ENCODE data around the gene CUL4A. TPM values are rescaled to one million over a fixed set of nuclear protein-coding genes. Genes with fewer than 3 reads are reported as not detected.

Gene CUL4A
- total RNA-seq, 1 experiment from 2014 or later = 91.0 TPM

- H3K27ac ChIP-seq = no peak overlapping the region
These were observed 14.1 kb upstream of the CUL4A start for GRCh38 chr13:113195360-113195759.

GRCh38 chr13:113196970-113197737, 12.3 kb upstream of the CUL4A start:
- no peaks in the 10 kb centered on the region for H3K9me2 ChIP-seq (ENCODE audit: insufficient read depth)
- DNase-seq = no peak
- H3K36me3 ChIP-seq (ENCODE audit: low read depth) = peaks cover 46% of the 10 kb centered on the region
- no peaks in the 10 kb centered on the region; the same call in 1 of the 2 replicates for H3K4me1 ChIP-seq (replicated peaks; ENCODE audit: insufficient read depth)
- H3K4me3 ChIP-seq = no peak overlapping the region
- peaks cover 33% of the 10 kb centered on the region for H3K79me2 ChIP-seq (ENCODE audit: low read depth)
- H3K27ac ChIP-seq = no peak overlapping the region
- ChIA-PET POLR2A (ENCODE audit: unreplicated experiment) (no interaction called here), CTCF (no interaction called here)
- TF ChIP-seq EZH2 (IDR thresholded peaks at IDR 0.05; ENCODE audit: low read depth) (no peak), CTCF (conservative IDR thresholded peaks at IDR 0.05) (no peak)
- no peak overlapping the region for H3K4me2 ChIP-seq
- no peaks in the 10 kb centered on the region for H3K27me3 ChIP-seq (ENCODE audit: insufficient read depth, low read depth)
- H3F3A ChIP-seq (ENCODE audit: insufficient read depth, low read depth) = peaks cover 15% of the 10 kb centered on the region
- H2AFZ ChIP-seq = no peak overlapping the region
- BruUV-seq (replicated peaks) = no TSS peak
- H4K20me1 ChIP-seq (ENCODE audit: insufficient read depth) = peaks cover 49% of the 10 kb centered on the region
- no peaks in the 10 kb centered on the region for H3K9me3 ChIP-seq (ENCODE audit: insufficient read depth, low read depth)
- intact Hi-C loops (cut with micrococcal nuclease; ENCODE audit: unreplicated experiment) = no loop called here

More at GRCh38 chr13:113195360-113195759, 14.1 kb upstream of the CUL4A start:
- Histone ChIP-seq H3F3A (ENCODE audit: insufficient read depth, low read depth) (peaks cover 15% of the 10 kb centered on the region), H2AFZ (no peak overlapping the region), H3K9me2 (ENCODE audit: insufficient read depth) (no peaks in the 10 kb centered on the region), H3K9me3 (ENCODE audit: insufficient read depth, low read depth) (no peaks in the 10 kb centered on the region), H3K4me3 (no peak overlapping the region), H3K36me3 (ENCODE audit: low read depth) (peaks cover 51% of the 10 kb centered on the region), H3K4me1 (replicated peaks; ENCODE audit: insufficient read depth) (no peaks in the 10 kb centered on the region; the same call in 1 of the 2 replicates), H3K4me2 (no peak overlapping the region), H3K79me2 (ENCODE audit: low read depth) (peaks cover 16% of the 10 kb centered on the region), H4K20me1 (ENCODE audit: insufficient read depth) (peaks cover 36% of the 10 kb centered on the region), H3K27me3 (ENCODE audit: insufficient read depth, low read depth) (no peaks in the 10 kb centered on the region)
- ChIA-PET CTCF (no interaction called here), POLR2A (ENCODE audit: unreplicated experiment) (no interaction called here)
- TF ChIP-seq CTCF (conservative IDR thresholded peaks at IDR 0.05) = no peak
- TF ChIP-seq EZH2 (IDR thresholded peaks at IDR 0.05; ENCODE audit: low read depth) = no peak
- BruUV-seq (replicated peaks) = no TSS peak
- intact Hi-C loops (cut with micrococcal nuclease; ENCODE audit: unreplicated experiment) = no loop called here
- DNase-seq = no peak

GRCh38 chr13:113201815-113202214, 7.6 kb upstream of the CUL4A start:
- ChIA-PET CTCF (interaction anchor here (0.6 kb wide), 1 partner anchor 210 kb away, joined by 6 read pairs; no protein-coding TSS in a partner anchor), POLR2A (ENCODE audit: unreplicated experiment) (interaction anchor here (0.6 kb wide), 1 partner anchor 82 kb away, joined by 6 read pairs; no protein-coding TSS in a partner anchor)
- TF ChIP-seq CTCF (conservative IDR thresholded peaks at IDR 0.05) (no peak), EZH2 (IDR thresholded peaks at IDR 0.05; ENCODE audit: low read depth) (no peak)
- no peaks in the 10 kb centered on the region for H3K27me3 ChIP-seq (ENCODE audit: insufficient read depth, low read depth)
- no peak overlapping the region for H3K4me2 ChIP-seq
- H3K4me1 ChIP-seq (replicated peaks; ENCODE audit: insufficient read depth) = peaks cover 11% of the 10 kb centered on the region
- H3K79me2 ChIP-seq (ENCODE audit: low read depth) = peaks cover 80% of the 10 kb centered on the region
- peaks cover 75% of the 10 kb centered on the region for H4K20me1 ChIP-seq (ENCODE audit: insufficient read depth)
- H3K27ac ChIP-seq = no peak overlapping the region
- intact Hi-C loops (cut with micrococcal nuclease; ENCODE audit: unreplicated experiment) = no loop called here
- peaks cover 15% of the 10 kb centered on the region for H3F3A ChIP-seq (ENCODE audit: insufficient read depth, low read depth)
- no peaks in the 10 kb centered on the region for H3K9me2 ChIP-seq (ENCODE audit: insufficient read depth)
- H3K9me3 ChIP-seq (ENCODE audit: insufficient read depth, low read depth) = no peaks in the 10 kb centered on the region
- no peak for DNase-seq
- H3K4me3 ChIP-seq = no peak overlapping the region
- H3K36me3 ChIP-seq (ENCODE audit: low read depth) = peaks cover 51% of the 10 kb centered on the region
- BruUV-seq (replicated peaks) = no TSS peak
- no peak overlapping the region for H2AFZ ChIP-seq
